Endothelial cell of umbilical vein (primary cell): Measurements from ENCODE around the gene ST6GALNAC6. TPM values are rescaled to one million over a fixed set of nuclear protein-coding genes. Genes with fewer than 3 reads are reported as not detected.

Experiments used
- BruUV-seq: library from RNA; stranded (reverse); fragments of 400-500 nt; replicated peaks from 2 replicates; lab custom pipeline; 2021; lab: Mats Ljungman, UMichigan
- CTCF ChIA-PET: fragments of 300-600, 350-600 bp; sonication (Branson Sonifier 250); formaldehyde crosslinking; loops from one replicate; lab custom pipeline; 2021; ENCODE audit warnings: antibody characterized with exemption, inconsistent platforms; lab: Charles Lee
- POLR2A ChIA-PET: fragments of 300-600, 350-600 bp; sonication (Branson Sonifier 250); formaldehyde crosslinking; loops from one replicate; lab custom pipeline; 2021; ENCODE audit warnings: antibody characterized with exemption, inconsistent platforms; lab: Charles Lee
- DNase-seq: peaks from one replicate; pipeline ENCODE4 v3.0.0-alpha.2; 2011; ENCODE audit warnings: low read depth, low spot score
- FAIRE-seq: peaks from 2 replicates; lab custom pipeline; 2011; peaks lifted over from hg19 to GRCh38; lab: Jason Lieb, UNC
- H2AFZ ChIP-seq: 2 replicates; pipeline ENCODE4 v1.6.0; 2012; ENCODE audit warnings: low read depth, low read length, control low read depth, inconsistent platforms
- H3K27ac ChIP-seq: 2 replicates; pipeline ENCODE4 v1.5.1; 2011; ENCODE audit warnings: low read depth, mild to moderate bottlenecking, control low read depth, low read length, moderate library complexity; ENCODE audit not compliant: insufficient read depth
- H3K27me3 ChIP-seq, 2 experiments: 2 replicates each; pipeline versions ENCODE4 v1.6.0 to v1.6.1; 2011; ENCODE audit warnings: low read length in 2 of 2, mixed read lengths in 1 of 2; ENCODE audit not compliant: control insufficient read depth in 2 of 2, insufficient read depth in 2 of 2
- H3K36me3 ChIP-seq, 2 experiments: 2 replicates in 1 of 2; 3 replicates in 1 of 2; pipeline ENCODE4 v1.5.1; 2011; ENCODE audit warnings: low read length in 2 of 2, mild to moderate bottlenecking in 1 of 2, moderate library complexity in 1 of 2; ENCODE audit not compliant: control insufficient read depth in 2 of 2, insufficient read depth in 2 of 2; ENCODE audit errors: extremely low read depth in 1 of 2
- H3K4me1 ChIP-seq: 3 replicates; pipeline ENCODE4 v1.5.1; 2011; ENCODE audit warnings: mild to moderate bottlenecking, low read length; ENCODE audit not compliant: control insufficient read depth, insufficient read depth; ENCODE audit errors: extremely low read depth
- H3K4me2 ChIP-seq: 2 replicates; pipeline ENCODE4 v1.6.1; 2011; ENCODE audit warnings: low read length, control low read depth, mixed read lengths; ENCODE audit not compliant: insufficient read depth
- H3K4me3 ChIP-seq, 3 experiments: fragments of 200-600 bp in 1 of 3; sonication (generic), shearing (Covaris generic) in 1 of 3; replicated peaks in 1 of 3; 2 replicates each; pipeline ENCODE4 v1.5.1; 2011 to 2016; ENCODE audit warnings: control low read depth in 3 of 3, low read length in 3 of 3, mild to moderate bottlenecking in 2 of 3, inconsistent platforms in 1 of 3, low read depth in 1 of 3, moderate library complexity in 1 of 3; ENCODE audit not compliant: insufficient read depth in 1 of 3
- H3K79me2 ChIP-seq: 2 replicates; pipeline ENCODE4 v1.6.0; 2012; ENCODE audit warnings: low read length, inconsistent platforms; ENCODE audit not compliant: control insufficient read depth, insufficient read depth
- H3K9ac ChIP-seq: replicated peaks from 2 replicates; pipeline ENCODE3; 2011; ENCODE audit warnings: low read length, control low read depth; ENCODE audit not compliant: insufficient read depth; ENCODE audit errors: extremely low read depth
- H3K9me1 ChIP-seq: replicated peaks from 3 replicates; pipeline ENCODE4 v1.6.0; 2011; ENCODE audit warnings: mild to moderate bottlenecking, low read length; ENCODE audit not compliant: control insufficient read depth, insufficient read depth; ENCODE audit errors: extremely low read depth
- H3K9me3 ChIP-seq: replicated peaks from 2 replicates; pipeline ENCODE4 v1.5.1; 2012; ENCODE audit warnings: low read length, inconsistent platforms; ENCODE audit not compliant: control insufficient read depth, insufficient read depth
- H4K20me1 ChIP-seq: replicated peaks from 2 replicates; pipeline ENCODE3; 2011; ENCODE audit warnings: mild to moderate bottlenecking, low read length; ENCODE audit not compliant: control insufficient read depth, insufficient read depth; ENCODE audit errors: extremely low read depth
- EZH2 ChIP-seq: IDR thresholded peaks from 2 replicates; pipeline ENCODE4 v1.6.1; 2012; ENCODE audit warnings: borderline replicate concordance, low read depth, mild to moderate bottlenecking, moderate library complexity, low read length, inconsistent platforms; ENCODE audit not compliant: severe bottlenecking
- FOS ChIP-seq: IDR thresholded peaks from 2 replicates; pipeline ENCODE4 v1.6.1; 2011; ENCODE audit warnings: mild to moderate bottlenecking, low read length, moderate library complexity, borderline replicate concordance; ENCODE audit not compliant: insufficient read depth
- GATA2 ChIP-seq: IDR thresholded peaks from 2 replicates; pipeline ENCODE4 v1.7.0; 2011; ENCODE audit warnings: low read depth, mild to moderate bottlenecking, moderate library complexity, mixed read lengths, low read length; ENCODE audit not compliant: insufficient read length, insufficient read depth
- JUN ChIP-seq: IDR thresholded peaks from 2 replicates; pipeline ENCODE4 v1.6.1; 2011; ENCODE audit warnings: borderline replicate concordance, low read depth; ENCODE audit not compliant: insufficient read length, insufficient read depth
- MYC ChIP-seq: IDR thresholded peaks from one replicate; pipeline ENCODE4 v1.6.1; 2011; ENCODE audit warnings: mild to moderate bottlenecking, low read depth, low read length
- POLR2A ChIP-seq: IDR thresholded peaks from 2 replicates; pipeline ENCODE4 v1.6.1; 2012; ENCODE audit warnings: low read depth, mild to moderate bottlenecking, control low read depth, low read length
- POLR2AphosphoS5 ChIP-seq: IDR thresholded peaks from 2 replicates; pipeline ENCODE4 v1.6.1; 2012; ENCODE audit warnings: low read depth, mild to moderate bottlenecking, control low read depth, low read length, moderate library complexity; ENCODE audit not compliant: insufficient read depth
- dilution Hi-C: fragments of 300-500 bp; cut with MboI; formaldehyde crosslinking; loops from one replicate; pipeline ENCODE4 v1.15.0; 2019; ENCODE audit warnings: low sequenced_read_pairs; ENCODE audit not compliant: extremely low pct_ligation_motif_present
- intact Hi-C: fragments of 100-400 bp; cut with micrococcal nuclease; formaldehyde crosslinking; loops from one replicate; pipeline ENCODE4 v1.10.0; 2022
- polyA plus RNA-seq, 4 experiments: library from polyadenylated mRNA; depleted of rRNA in 3 of 4; stranded (reverse) in 3 of 4; unstranded in 1 of 4; fragments of >200 nt; gene quantifications; 2 replicates each; pipeline versions ENCODE4 v1.2.1 to v1.2.3, GENCODE V29; 2011 to 2012; ENCODE audit warnings: missing spikeins in 1 of 4
- total RNA-seq: library from RNA; stranded (reverse); gene quantifications from 2 replicates; pipeline ENCODE4 v1.2.3, GENCODE V29; 2021
- TF ChIP-seq, protein P1 (sequence below), 2 donors: IDR thresholded peaks; 1 replicate in 1 of 2; 2 replicates in 1 of 2; pipeline ENCODE4 v1.5.1; 2011; ENCODE audit warnings: low read length in 2 of 2, mild to moderate bottlenecking in 2 of 2, moderate library complexity in 2 of 2, control low read depth in 1 of 2, inconsistent platforms in 1 of 2, low read depth in 1 of 2; ENCODE audit not compliant: insufficient read depth in 1 of 2; ENCODE audit errors: extremely low read depth in 1 of 2
- TF ChIP-seq, protein P2 (sequence below): IDR thresholded peaks from 2 replicates; pipeline ENCODE4 v1.6.1; 2011; ENCODE audit not compliant: insufficient read depth, insufficient read length

ST6GALNAC6 gene
- total and polyA plus RNA-seq, 2 donors (not counting 3 experiments of a cell fraction or from before 2014, with no cell fraction given), result 43.0 to 78.9 TPM

GRCh38 chr9:127943011-127943662 is 43.7 kb upstream of the ST6GALNAC6 start:
- ChIA-PET POLR2A (no interaction called here), CTCF (interaction anchor here (0.6 to 6.5 kb wide), 54 partner anchors 9 to 303 kb away, joined by 3 to 203 read pairs (median 5); partner anchors contain the start of genes EEIG1, NAIF1, PIP5KL1 and SLC25A25)
- no peak overlapping the region for H3K4me3 ChIP-seq
- no peak overlapping the region for H3K9ac ChIP-seq
- intact Hi-C loops, result loop anchor here (1.0 to 2.0 kb wide), 6 partner anchors 38 to 174 kb away; partner anchors contain the start of gene EEIG1
- no peaks in the 10 kb centered on the region for H3K9me3 ChIP-seq
- no peaks in the 10 kb centered on the region for H3K9me1 ChIP-seq
- H4K20me1 ChIP-seq, result no peaks in the 10 kb centered on the region
- H3K4me1 ChIP-seq, result peaks cover 3% of the 10 kb centered on the region
- no peak overlapping the region for H2AFZ ChIP-seq
- FAIRE-seq (no peak), DNase-seq (no peak)
- H3K79me2 ChIP-seq, result no peaks in the 10 kb centered on the region
- dilution Hi-C loops, result no loop called here
- no peak for TF ChIP-seq FOS
- TF ChIP-seq JUN, result no peak
- TF ChIP-seq, protein P1, sequence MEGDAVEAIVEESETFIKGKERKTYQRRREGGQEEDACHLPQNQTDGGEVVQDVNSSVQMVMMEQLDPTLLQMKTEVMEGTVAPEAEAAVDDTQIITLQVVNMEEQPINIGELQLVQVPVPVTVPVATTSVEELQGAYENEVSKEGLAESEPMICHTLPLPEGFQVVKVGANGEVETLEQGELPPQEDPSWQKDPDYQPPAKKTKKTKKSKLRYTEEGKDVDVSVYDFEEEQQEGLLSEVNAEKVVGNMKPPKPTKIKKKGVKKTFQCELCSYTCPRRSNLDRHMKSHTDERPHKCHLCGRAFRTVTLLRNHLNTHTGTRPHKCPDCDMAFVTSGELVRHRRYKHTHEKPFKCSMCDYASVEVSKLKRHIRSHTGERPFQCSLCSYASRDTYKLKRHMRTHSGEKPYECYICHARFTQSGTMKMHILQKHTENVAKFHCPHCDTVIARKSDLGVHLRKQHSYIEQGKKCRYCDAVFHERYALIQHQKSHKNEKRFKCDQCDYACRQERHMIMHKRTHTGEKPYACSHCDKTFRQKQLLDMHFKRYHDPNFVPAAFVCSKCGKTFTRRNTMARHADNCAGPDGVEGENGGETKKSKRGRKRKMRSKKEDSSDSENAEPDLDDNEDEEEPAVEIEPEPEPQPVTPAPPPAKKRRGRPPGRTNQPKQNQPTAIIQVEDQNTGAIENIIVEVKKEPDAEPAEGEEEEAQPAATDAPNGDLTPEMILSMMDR (IDR thresholded peaks at IDR 0.05; ENCODE audit: extremely low read depth in 1 of 2, insufficient read depth in 1 of 2, low read depth in 1 of 2, low read length in 2 of 2), result no peak
- no peak for TF ChIP-seq POLR2A
- TF ChIP-seq MYC, result no peak
- TF ChIP-seq, protein P2, sequence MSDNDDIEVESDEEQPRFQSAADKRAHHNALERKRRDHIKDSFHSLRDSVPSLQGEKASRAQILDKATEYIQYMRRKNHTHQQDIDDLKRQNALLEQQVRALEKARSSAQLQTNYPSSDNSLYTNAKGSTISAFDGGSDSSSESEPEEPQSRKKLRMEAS, result no peak
- no peak for TF ChIP-seq POLR2AphosphoS5
- no peak for TF ChIP-seq EZH2
- TF ChIP-seq GATA2, result no peak
- no peak overlapping the region for H3K4me2 ChIP-seq
- H3K36me3 ChIP-seq, result peaks cover 0 to 5% of the 10 kb centered on the region in 2 experiments
- no peaks in the 10 kb centered on the region for H3K27me3 ChIP-seq
- no TSS peak for BruUV-seq
- H3K27ac ChIP-seq, result no peak overlapping the region
